Activated B cell treated with CpG ODN at 0.5 μM for 24 hours (primary cell): ENCODE results near the gene CENPP. TPM values are rescaled to one million over a fixed set of nuclear protein-coding genes. Genes with fewer than 3 reads are reported as not detected.

ENCODE experiments used
- ATAC-seq: fragments of 200-7000 bp; cut with Tn5 transposase; one replicate; pipeline ENCODE4 v1.10.0; 2021; ENCODE audit warnings: low read depth, mild to moderate bottlenecking, moderate library complexity
- CTCF ChIA-PET: fragments of 350-600 bp; sonication (Branson Sonifier 250); formaldehyde crosslinking; loops from one replicate; lab custom pipeline; 2021; ENCODE audit warnings: antibody characterized with exemption; lab: Charles Lee
- POLR2A ChIA-PET: fragments of 350-600 bp; sonication (Branson Sonifier 250); formaldehyde crosslinking; loops from one replicate; lab custom pipeline; 2021; ENCODE audit warnings: antibody characterized with exemption; lab: Charles Lee
- DNase-seq: peaks from one replicate; pipeline ENCODE4 v3.0.0; 2022
- H3K27ac Mint-ChIP-seq: one replicate; pipeline ENCODE4 v1.8.0; 2020; ENCODE audit warnings: mixed read lengths
- H3K27me3 Mint-ChIP-seq: one replicate; pipeline ENCODE4 v1.8.0; 2021; ENCODE audit warnings: mixed read lengths
- H3K36me3 Mint-ChIP-seq: one replicate; pipeline ENCODE4 v1.8.0; 2021; ENCODE audit warnings: low read depth, mixed read lengths
- H3K4me1 Mint-ChIP-seq: one replicate; pipeline ENCODE4 v1.8.0; 2021; ENCODE audit warnings: mixed read lengths
- H3K4me3 Mint-ChIP-seq: one replicate; pipeline ENCODE4 v1.8.0; 2020; ENCODE audit warnings: mild to moderate bottlenecking, mixed read lengths
- H3K9me3 Mint-ChIP-seq: one replicate; pipeline ENCODE4 v1.8.0; 2020; ENCODE audit warnings: mixed read lengths
- CTCF ChIP-seq: fragments of 200-600 bp; IDR thresholded peaks from one replicate; pipeline ENCODE4 v1.8.0; 2022; ENCODE audit warnings: antibody characterized with exemption, mild to moderate bottlenecking
- intact Hi-C: fragments of 100-400 bp; cut with micrococcal nuclease; formaldehyde crosslinking; loops from one replicate; pipeline ENCODE4 v1.15.1; 2024
- total RNA-seq: library from RNA; stranded (reverse); gene quantifications from 2 replicates; pipeline ENCODE4 v1.2.3, GENCODE V29; 2022

CENPP gene
- total RNA-seq, 1 donor from 2014 or later, result 5.7 TPM

- H3K4me3 Mint-ChIP-seq, result no peak overlapping the region
- no peaks in the 10 kb centered on the region for H3K27me3 Mint-ChIP-seq
- no peaks in the 10 kb centered on the region for H3K36me3 Mint-ChIP-seq
- CTCF ChIA-PET, result no interaction called here
- ATAC-seq, result no peak
- POLR2A ChIA-PET, result no interaction called here
- H3K9me3 Mint-ChIP-seq, result no peaks in the 10 kb centered on the region
- no peak overlapping the region for H3K27ac Mint-ChIP-seq
- TF ChIP-seq CTCF, result no peak
- DNase-seq, result no peak
- intact Hi-C loops, result no loop called here
- no peaks in the 10 kb centered on the region for H3K4me1 Mint-ChIP-seq
Measured at GRCh38 chr9:92488681-92489550, 163.2 kb downstream of the CENPP start.

GRCh38 chr9:92492781-92493401, 167.1 kb downstream of the CENPP start:
- POLR2A ChIA-PET, result no interaction called here
- CTCF ChIA-PET, result no interaction called here
- H3K27me3 Mint-ChIP-seq, result no peaks in the 10 kb centered on the region
- no peak overlapping the region for H3K27ac Mint-ChIP-seq
- H3K4me3 Mint-ChIP-seq, result no peak overlapping the region
- intact Hi-C loops, result no loop called here
- no peaks in the 10 kb centered on the region for H3K9me3 Mint-ChIP-seq
- ATAC-seq (no peak), DNase-seq (no peak)
- no peak for TF ChIP-seq CTCF
- no peaks in the 10 kb centered on the region for H3K4me1 Mint-ChIP-seq
- no peaks in the 10 kb centered on the region for H3K36me3 Mint-ChIP-seq

GRCh38 chr9:92493749-92494387, 168.1 kb downstream of the CENPP start:
- no peak overlapping the region for H3K4me3 Mint-ChIP-seq
- no peak for TF ChIP-seq CTCF
- ChIA-PET CTCF (no interaction called here), POLR2A (no interaction called here)
- no peaks in the 10 kb centered on the region for H3K4me1 Mint-ChIP-seq
- H3K36me3 Mint-ChIP-seq, result no peaks in the 10 kb centered on the region
- intact Hi-C loops, result no loop called here
- DNase-seq (no peak), ATAC-seq (no peak)
- H3K9me3 Mint-ChIP-seq, result no peaks in the 10 kb centered on the region
- H3K27ac Mint-ChIP-seq, result no peak overlapping the region
- no peaks in the 10 kb centered on the region for H3K27me3 Mint-ChIP-seq

GRCh38 chr9:92494856-92495255, 169.1 kb downstream of the CENPP start:
- H3K27me3 Mint-ChIP-seq, result no peaks in the 10 kb centered on the region
- no peak overlapping the region for H3K27ac Mint-ChIP-seq
- ChIA-PET POLR2A (no interaction called here), CTCF (no interaction called here)
- no peak for ATAC-seq
- no peaks in the 10 kb centered on the region for H3K9me3 Mint-ChIP-seq
- H3K4me3 Mint-ChIP-seq, result no peak overlapping the region
- no peak for TF ChIP-seq CTCF
- no peak for DNase-seq
- H3K36me3 Mint-ChIP-seq, result no peaks in the 10 kb centered on the region
- intact Hi-C loops, result no loop called here
- H3K4me1 Mint-ChIP-seq, result no peaks in the 10 kb centered on the region
